GM23338 (cell line): ENCODE measurements around the gene MC3R. TPM values are rescaled to one million over a fixed set of nuclear protein-coding genes. Genes with fewer than 3 reads are reported as not detected.

Experiments
- ATAC-seq: fragments of 200-7000 bp; cut with Tn5 transposase; 3 replicates; pipeline ENCODE4 v1.9.1; 2020
- DNase-seq: peaks from one replicate; pipeline ENCODE4 v3.0.0-alpha.2; 2015; ENCODE audit warnings: low spot score
- H2AFZ ChIP-seq: fragments of 200-600 bp; sonication (generic); 2 replicates; pipeline ENCODE4 v1.8.0; 2016; ENCODE audit warnings: antibody characterized with exemption, mild to moderate bottlenecking, moderate library complexity
- H3F3A ChIP-seq: fragments of 200-600 bp; sonication (generic); replicated peaks from 2 replicates; pipeline ENCODE4 v1.8.0; 2017; ENCODE audit warnings: antibody characterized with exemption, mixed run types, low read depth
- H3K27ac ChIP-seq: fragments of 200-600 bp; sonication (generic); 2 replicates; pipeline ENCODE4 v1.6.1; 2016; ENCODE audit warnings: low read depth
- H3K27me3 ChIP-seq: fragments of 200-600 bp; sonication (generic); 2 replicates; pipeline ENCODE4 v1.8.0; 2016; ENCODE audit warnings: mild to moderate bottlenecking, mixed run types, moderate library complexity; ENCODE audit not compliant: insufficient read depth
- H3K36me3 ChIP-seq: fragments of 200-600 bp; sonication (generic); 2 replicates; pipeline ENCODE4 v1.8.0; 2016; ENCODE audit warnings: mild to moderate bottlenecking; ENCODE audit not compliant: insufficient read depth
- H3K4me1 ChIP-seq: fragments of 200-600 bp; sonication (generic); 2 replicates; pipeline ENCODE4 v1.8.0; 2016; ENCODE audit warnings: mild to moderate bottlenecking, moderate library complexity; ENCODE audit not compliant: insufficient read depth
- H3K4me2 ChIP-seq: fragments of 200-600 bp; sonication (generic); 2 replicates; pipeline ENCODE4 v1.7.1; 2017; ENCODE audit warnings: mixed run types
- H3K4me3 ChIP-seq: fragments of 200-600 bp; sonication (generic); 2 replicates; pipeline ENCODE4 v1.6.1; 2016; ENCODE audit warnings: mixed run types
- H3K79me2 ChIP-seq: fragments of 200-600 bp; sonication (generic); replicated peaks from 2 replicates; pipeline ENCODE4 v1.8.0; 2017; ENCODE audit warnings: mild to moderate bottlenecking; ENCODE audit not compliant: insufficient read depth
- H3K9me2 ChIP-seq: fragments of 200-600 bp; sonication (generic); 2 replicates; pipeline ENCODE4 v1.8.0; 2017; ENCODE audit not compliant: insufficient read depth
- H4K20me1 ChIP-seq: fragments of 200-600 bp; sonication (generic); replicated peaks from 2 replicates; pipeline ENCODE4 v1.8.0; 2017; ENCODE audit warnings: mild to moderate bottlenecking; ENCODE audit not compliant: insufficient read depth
- H3K27ac Mint-ChIP-seq: 2 replicates; pipeline ENCODE4 v1.8.0; 2020; ENCODE audit warnings: inconsistent platforms, mild to moderate bottlenecking, moderate library complexity, mixed read lengths
- H3K27me3 Mint-ChIP-seq: 3 replicates; pipeline ENCODE4 v1.8.0; 2022; ENCODE audit warnings: low read depth, mild to moderate bottlenecking, moderate library complexity, mixed read lengths, inconsistent platforms; ENCODE audit not compliant: insufficient read depth, poor library complexity
- H3K36me3 Mint-ChIP-seq: 3 replicates; pipeline ENCODE4 v1.8.0; 2021; ENCODE audit warnings: low read depth, mild to moderate bottlenecking, inconsistent platforms, moderate library complexity, mixed read lengths
- H3K4me1 Mint-ChIP-seq: 3 replicates; pipeline ENCODE4 v1.8.0; 2020; ENCODE audit warnings: mild to moderate bottlenecking, inconsistent platforms, mixed read lengths
- H3K4me3 Mint-ChIP-seq: 3 replicates; pipeline ENCODE4 v1.8.0; 2021; ENCODE audit warnings: moderate library complexity, mild to moderate bottlenecking, inconsistent platforms, mixed read lengths
- H3K9me3 Mint-ChIP-seq: 3 replicates; pipeline ENCODE4 v1.8.0; 2020; ENCODE audit warnings: moderate library complexity, mild to moderate bottlenecking, inconsistent platforms, mixed read lengths
- CREB1 ChIP-seq: fragments of 250-450 bp; sonication (Bioruptor Pico); IDR thresholded peaks from 2 replicates; pipeline ENCODE4 v1.5.0; 2020; ENCODE audit warnings: low read depth, mild to moderate bottlenecking, moderate library complexity
- EZH2 ChIP-seq: fragments of 200-600 bp; sonication (generic); IDR thresholded peaks from one replicate; pipeline ENCODE4 v1.8.0; 2017; ENCODE audit warnings: antibody characterized with exemption, mild to moderate bottlenecking, low read depth; ENCODE audit not compliant: unreplicated experiment
- EZH2phosphoT487 ChIP-seq: fragments of 200-600 bp; sonication (generic); IDR thresholded peaks from one replicate; pipeline ENCODE4 v1.8.1; 2018; ENCODE audit warnings: antibody characterized with exemption; ENCODE audit not compliant: unreplicated experiment
- JUNB ChIP-seq: IDR thresholded peaks from one replicate; pipeline ENCODE4 v1.6.1; 2016; ENCODE audit warnings: antibody characterized with exemption; ENCODE audit not compliant: unreplicated experiment
- NANOG ChIP-seq: IDR thresholded peaks from 2 replicates; pipeline ENCODE4 v1.6.1; 2016; ENCODE audit warnings: antibody characterized with exemption, borderline replicate concordance
- POLR2AphosphoS5 ChIP-seq: IDR thresholded peaks from 2 replicates; pipeline ENCODE4 v1.6.1; 2016; ENCODE audit warnings: antibody characterized with exemption, low read depth
- STAT1 ChIP-seq: IDR thresholded peaks from one replicate; pipeline ENCODE4 v1.6.1; 2016; ENCODE audit warnings: antibody characterized with exemption; ENCODE audit not compliant: unreplicated experiment
- ZNF114 ChIP-seq: fragments of 250-450 bp; sonication (Bioruptor Pico); IDR thresholded peaks from 2 replicates; pipeline ENCODE4 v1.5.0; 2020; ENCODE audit warnings: mild to moderate bottlenecking, moderate library complexity
- ZNF331 ChIP-seq: fragments of 250-450 bp; sonication (Bioruptor Pico); IDR thresholded peaks from 2 replicates; pipeline ENCODE4 v1.5.0; 2020; ENCODE audit warnings: low read depth, mild to moderate bottlenecking, moderate library complexity
- polyA plus RNA-seq: library from polyadenylated mRNA; unstranded; fragments of >200 nt; fragmentation: Nextera tagmentation; extraction: Ambion mirVana; gene quantifications from 2 replicates; pipeline ENCODE4 v1.2.1, GENCODE V29; 2016
- total RNA-seq: library from RNA; depleted of rRNA; stranded (reverse); fragments of >200 nt; shearing (Covaris generic); gene quantifications from 2 replicates; pipeline ENCODE4 v1.2.3, GENCODE V29; 2014
- TF ChIP-seq, protein P1 (sequence below): IDR thresholded peaks from 2 replicates; pipeline ENCODE4 v1.6.1; 2016; ENCODE audit warnings: antibody characterized with exemption
- TF ChIP-seq, protein P2 (sequence below): IDR thresholded peaks from one replicate; pipeline ENCODE4 v1.6.1; 2018; ENCODE audit warnings: antibody characterized with exemption; ENCODE audit not compliant: unreplicated experiment
- TF ChIP-seq, protein P3 (sequence below), 2 experiments: fragments of 200-600 bp in 1 of 2; sonication (generic) in 1 of 2; conservative IDR thresholded peaks; 2 replicates each; pipeline versions ENCODE4 v1.5.1 to v1.6.1; 2016 to 2017; ENCODE audit warnings: antibody characterized with exemption in 2 of 2, low read depth in 2 of 2, mild to moderate bottlenecking in 2 of 2, moderate library complexity in 1 of 2
- TF ChIP-seq, protein P4 (sequence below): fragments of 250-450 bp; sonication (Bioruptor Pico); IDR thresholded peaks from 2 replicates; pipeline ENCODE4 v1.5.0; 2020; ENCODE audit warnings: mild to moderate bottlenecking, moderate library complexity

MC3R gene
- total and polyA plus RNA-seq, 2 experiments from 2014 or later = not detected

DNA sequence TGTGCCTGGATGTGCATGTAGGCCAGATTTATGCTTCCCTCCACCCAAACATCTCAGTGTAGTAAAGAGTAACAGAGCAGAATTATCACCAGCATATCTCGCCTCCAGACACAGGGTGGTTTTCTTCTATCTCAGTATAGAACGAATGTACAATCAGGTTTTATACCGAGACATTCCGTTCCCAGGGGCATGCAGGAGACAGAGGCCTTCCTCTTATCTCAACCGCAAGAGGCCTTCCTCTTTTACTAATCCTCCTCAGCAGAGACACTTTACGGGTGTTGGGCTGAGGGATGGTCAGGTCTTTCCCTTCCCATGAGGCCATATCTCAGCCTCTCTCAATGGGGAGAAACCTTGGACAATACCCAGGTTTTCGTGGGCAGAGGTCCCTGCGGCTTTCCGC is 36.4 kb upstream of the MC3R start:
- peaks cover 95% of the 10 kb centered on the region for H3K9me3 Mint-ChIP-seq
- peaks cover 62% of the 10 kb centered on the region for H3K36me3 Mint-ChIP-seq
- TF ChIP-seq ZNF331 (CRISPR knock-in tag) (no peak), POLR2AphosphoS5 (no peak), EZH2 (no peak), JUNB (no peak), NANOG (no peak), STAT1 (no peak), CREB1 (CRISPR knock-in tag) (no peak), EZH2phosphoT487 (no peak), ZNF114 (CRISPR knock-in tag) (no peak)
- TF ChIP-seq, protein P1, sequence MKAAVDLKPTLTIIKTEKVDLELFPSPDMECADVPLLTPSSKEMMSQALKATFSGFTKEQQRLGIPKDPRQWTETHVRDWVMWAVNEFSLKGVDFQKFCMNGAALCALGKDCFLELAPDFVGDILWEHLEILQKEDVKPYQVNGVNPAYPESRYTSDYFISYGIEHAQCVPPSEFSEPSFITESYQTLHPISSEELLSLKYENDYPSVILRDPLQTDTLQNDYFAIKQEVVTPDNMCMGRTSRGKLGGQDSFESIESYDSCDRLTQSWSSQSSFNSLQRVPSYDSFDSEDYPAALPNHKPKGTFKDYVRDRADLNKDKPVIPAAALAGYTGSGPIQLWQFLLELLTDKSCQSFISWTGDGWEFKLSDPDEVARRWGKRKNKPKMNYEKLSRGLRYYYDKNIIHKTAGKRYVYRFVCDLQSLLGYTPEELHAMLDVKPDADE = no peak
- TF ChIP-seq, protein P2, sequence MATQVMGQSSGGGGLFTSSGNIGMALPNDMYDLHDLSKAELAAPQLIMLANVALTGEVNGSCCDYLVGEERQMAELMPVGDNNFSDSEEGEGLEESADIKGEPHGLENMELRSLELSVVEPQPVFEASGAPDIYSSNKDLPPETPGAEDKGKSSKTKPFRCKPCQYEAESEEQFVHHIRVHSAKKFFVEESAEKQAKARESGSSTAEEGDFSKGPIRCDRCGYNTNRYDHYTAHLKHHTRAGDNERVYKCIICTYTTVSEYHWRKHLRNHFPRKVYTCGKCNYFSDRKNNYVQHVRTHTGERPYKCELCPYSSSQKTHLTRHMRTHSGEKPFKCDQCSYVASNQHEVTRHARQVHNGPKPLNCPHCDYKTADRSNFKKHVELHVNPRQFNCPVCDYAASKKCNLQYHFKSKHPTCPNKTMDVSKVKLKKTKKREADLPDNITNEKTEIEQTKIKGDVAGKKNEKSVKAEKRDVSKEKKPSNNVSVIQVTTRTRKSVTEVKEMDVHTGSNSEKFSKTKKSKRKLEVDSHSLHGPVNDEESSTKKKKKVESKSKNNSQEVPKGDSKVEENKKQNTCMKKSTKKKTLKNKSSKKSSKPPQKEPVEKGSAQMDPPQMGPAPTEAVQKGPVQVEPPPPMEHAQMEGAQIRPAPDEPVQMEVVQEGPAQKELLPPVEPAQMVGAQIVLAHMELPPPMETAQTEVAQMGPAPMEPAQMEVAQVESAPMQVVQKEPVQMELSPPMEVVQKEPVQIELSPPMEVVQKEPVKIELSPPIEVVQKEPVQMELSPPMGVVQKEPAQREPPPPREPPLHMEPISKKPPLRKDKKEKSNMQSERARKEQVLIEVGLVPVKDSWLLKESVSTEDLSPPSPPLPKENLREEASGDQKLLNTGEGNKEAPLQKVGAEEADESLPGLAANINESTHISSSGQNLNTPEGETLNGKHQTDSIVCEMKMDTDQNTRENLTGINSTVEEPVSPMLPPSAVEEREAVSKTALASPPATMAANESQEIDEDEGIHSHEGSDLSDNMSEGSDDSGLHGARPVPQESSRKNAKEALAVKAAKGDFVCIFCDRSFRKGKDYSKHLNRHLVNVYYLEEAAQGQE = no peak
- TF ChIP-seq, protein P3, sequence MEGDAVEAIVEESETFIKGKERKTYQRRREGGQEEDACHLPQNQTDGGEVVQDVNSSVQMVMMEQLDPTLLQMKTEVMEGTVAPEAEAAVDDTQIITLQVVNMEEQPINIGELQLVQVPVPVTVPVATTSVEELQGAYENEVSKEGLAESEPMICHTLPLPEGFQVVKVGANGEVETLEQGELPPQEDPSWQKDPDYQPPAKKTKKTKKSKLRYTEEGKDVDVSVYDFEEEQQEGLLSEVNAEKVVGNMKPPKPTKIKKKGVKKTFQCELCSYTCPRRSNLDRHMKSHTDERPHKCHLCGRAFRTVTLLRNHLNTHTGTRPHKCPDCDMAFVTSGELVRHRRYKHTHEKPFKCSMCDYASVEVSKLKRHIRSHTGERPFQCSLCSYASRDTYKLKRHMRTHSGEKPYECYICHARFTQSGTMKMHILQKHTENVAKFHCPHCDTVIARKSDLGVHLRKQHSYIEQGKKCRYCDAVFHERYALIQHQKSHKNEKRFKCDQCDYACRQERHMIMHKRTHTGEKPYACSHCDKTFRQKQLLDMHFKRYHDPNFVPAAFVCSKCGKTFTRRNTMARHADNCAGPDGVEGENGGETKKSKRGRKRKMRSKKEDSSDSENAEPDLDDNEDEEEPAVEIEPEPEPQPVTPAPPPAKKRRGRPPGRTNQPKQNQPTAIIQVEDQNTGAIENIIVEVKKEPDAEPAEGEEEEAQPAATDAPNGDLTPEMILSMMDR (conservative IDR thresholded peaks at IDR 0.05; ENCODE audit: low read depth in 2 of 2) = no peak
- TF ChIP-seq, protein P4, sequence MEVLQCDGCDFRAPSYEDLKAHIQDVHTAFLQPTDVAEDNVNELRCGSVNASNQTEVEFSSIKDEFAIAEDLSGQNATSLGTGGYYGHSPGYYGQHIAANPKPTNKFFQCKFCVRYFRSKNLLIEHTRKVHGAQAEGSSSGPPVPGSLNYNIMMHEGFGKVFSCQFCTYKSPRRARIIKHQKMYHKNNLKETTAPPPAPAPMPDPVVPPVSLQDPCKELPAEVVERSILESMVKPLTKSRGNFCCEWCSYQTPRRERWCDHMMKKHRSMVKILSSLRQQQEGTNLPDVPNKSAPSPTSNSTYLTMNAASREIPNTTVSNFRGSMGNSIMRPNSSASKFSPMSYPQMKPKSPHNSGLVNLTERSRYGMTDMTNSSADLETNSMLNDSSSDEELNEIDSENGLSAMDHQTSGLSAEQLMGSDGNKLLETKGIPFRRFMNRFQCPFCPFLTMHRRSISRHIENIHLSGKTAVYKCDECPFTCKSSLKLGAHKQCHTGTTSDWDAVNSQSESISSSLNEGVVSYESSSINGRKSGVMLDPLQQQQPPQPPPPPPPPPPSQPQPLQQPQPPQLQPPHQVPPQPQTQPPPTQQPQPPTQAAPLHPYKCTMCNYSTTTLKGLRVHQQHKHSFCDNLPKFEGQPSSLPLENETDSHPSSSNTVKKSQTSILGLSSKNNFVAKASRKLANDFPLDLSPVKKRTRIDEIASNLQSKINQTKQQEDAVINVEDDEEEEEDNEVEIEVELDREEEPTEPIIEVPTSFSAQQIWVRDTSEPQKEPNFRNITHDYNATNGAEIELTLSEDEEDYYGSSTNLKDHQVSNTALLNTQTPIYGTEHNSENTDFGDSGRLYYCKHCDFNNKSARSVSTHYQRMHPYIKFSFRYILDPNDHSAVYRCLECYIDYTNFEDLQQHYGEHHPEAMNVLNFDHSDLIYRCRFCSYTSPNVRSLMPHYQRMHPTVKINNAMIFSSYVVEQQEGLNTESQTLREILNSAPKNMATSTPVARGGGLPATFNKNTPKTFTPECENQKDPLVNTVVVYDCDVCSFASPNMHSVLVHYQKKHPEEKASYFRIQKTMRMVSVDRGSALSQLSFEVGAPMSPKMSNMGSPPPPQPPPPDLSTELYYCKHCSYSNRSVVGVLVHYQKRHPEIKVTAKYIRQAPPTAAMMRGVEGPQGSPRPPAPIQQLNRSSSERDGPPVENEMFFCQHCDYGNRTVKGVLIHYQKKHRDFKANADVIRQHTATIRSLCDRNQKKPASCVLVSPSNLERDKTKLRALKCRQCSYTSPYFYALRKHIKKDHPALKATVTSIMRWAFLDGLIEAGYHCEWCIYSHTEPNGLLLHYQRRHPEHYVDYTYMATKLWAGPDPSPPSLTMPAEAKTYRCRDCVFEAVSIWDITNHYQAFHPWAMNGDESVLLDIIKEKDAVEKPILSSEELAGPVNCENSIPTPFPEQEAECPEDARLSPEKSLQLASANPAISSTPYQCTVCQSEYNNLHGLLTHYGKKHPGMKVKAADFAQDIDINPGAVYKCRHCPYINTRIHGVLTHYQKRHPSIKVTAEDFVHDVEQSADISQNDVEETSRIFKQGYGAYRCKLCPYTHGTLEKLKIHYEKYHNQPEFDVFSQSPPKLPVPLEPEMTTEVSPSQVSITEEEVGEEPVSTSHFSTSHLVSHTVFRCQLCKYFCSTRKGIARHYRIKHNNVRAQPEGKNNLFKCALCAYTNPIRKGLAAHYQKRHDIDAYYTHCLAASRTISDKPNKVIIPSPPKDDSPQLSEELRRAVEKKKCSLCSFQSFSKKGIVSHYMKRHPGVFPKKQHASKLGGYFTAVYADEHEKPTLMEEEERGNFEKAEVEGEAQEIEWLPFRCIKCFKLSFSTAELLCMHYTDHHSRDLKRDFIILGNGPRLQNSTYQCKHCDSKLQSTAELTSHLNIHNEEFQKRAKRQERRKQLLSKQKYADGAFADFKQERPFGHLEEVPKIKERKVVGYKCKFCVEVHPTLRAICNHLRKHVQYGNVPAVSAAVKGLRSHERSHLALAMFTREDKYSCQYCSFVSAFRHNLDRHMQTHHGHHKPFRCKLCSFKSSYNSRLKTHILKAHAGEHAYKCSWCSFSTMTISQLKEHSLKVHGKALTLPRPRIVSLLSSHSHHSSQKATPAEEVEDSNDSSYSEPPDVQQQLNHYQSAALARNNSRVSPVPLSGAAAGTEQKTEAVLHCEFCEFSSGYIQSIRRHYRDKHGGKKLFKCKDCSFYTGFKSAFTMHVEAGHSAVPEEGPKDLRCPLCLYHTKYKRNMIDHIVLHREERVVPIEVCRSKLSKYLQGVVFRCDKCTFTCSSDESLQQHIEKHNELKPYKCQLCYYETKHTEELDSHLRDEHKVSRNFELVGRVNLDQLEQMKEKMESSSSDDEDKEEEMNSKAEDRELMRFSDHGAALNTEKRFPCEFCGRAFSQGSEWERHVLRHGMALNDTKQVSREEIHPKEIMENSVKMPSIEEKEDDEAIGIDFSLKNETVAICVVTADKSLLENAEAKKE (CRISPR knock-in tag) = no peak
- Histone ChIP-seq H3K4me1 (no peaks in the 10 kb centered on the region), H3K4me2 (no peak overlapping the region), H3K79me2 (no peaks in the 10 kb centered on the region), H3F3A (no peaks in the 10 kb centered on the region), H3K4me3 (no peak overlapping the region), H3K36me3 (peaks cover 3% of the 10 kb centered on the region), H3K9me2 (no peaks in the 10 kb centered on the region), H2AFZ (no peak overlapping the region), H3K27ac (no peak overlapping the region), H4K20me1 (no peaks in the 10 kb centered on the region), H3K27me3 (no peaks in the 10 kb centered on the region)
- peaks cover 10% of the 10 kb centered on the region for H3K27me3 Mint-ChIP-seq
- H3K4me1 Mint-ChIP-seq = no peaks in the 10 kb centered on the region
- DNase-seq (no peak), ATAC-seq (no peak)
- no peak overlapping the region for H3K27ac Mint-ChIP-seq
- H3K4me3 Mint-ChIP-seq = no peak overlapping the region
